GM23248 (cell line): ENCODE results near the gene HOMER1.

Experiments
- EZH2 ChIP-seq: fragments of 200-600 bp; sonication (generic); IDR thresholded peaks from 2 replicates; pipeline ENCODE4 v1.6.1; 2018; ENCODE audit warnings: antibody characterized with exemption, mild to moderate bottlenecking; ENCODE audit not compliant: insufficient read depth, poor library complexity, severe bottlenecking
- EZH2phosphoT487 ChIP-seq: fragments of 200-600 bp; sonication (generic); IDR thresholded peaks from 2 replicates; pipeline ENCODE4 v1.6.1; 2018; ENCODE audit warnings: antibody characterized with exemption, moderate library complexity, mild to moderate bottlenecking, low read depth; ENCODE audit not compliant: insufficient read depth

GRCh38 chr5:79420248-79420647 lies 93.7 kb downstream of the HOMER1 start:
- no peak for TF ChIP-seq EZH2
- no peak for TF ChIP-seq EZH2phosphoT487
